DOHH2 (cell line): ENCODE results near the gene SF3B1.

Experiments used
- H3F3A ChIP-seq: fragments of 200-600 bp; sonication (generic), shearing (Covaris generic); 2 replicates; pipeline ENCODE4 v1.6.0; 2016; ENCODE audit warnings: antibody characterized with exemption, mild to moderate bottlenecking; ENCODE audit not compliant: control insufficient read depth, insufficient read depth
- H3K27ac ChIP-seq: fragments of 200-600 bp; sonication (generic); 2 replicates; pipeline ENCODE4 v1.5.1; 2014; ENCODE audit warnings: low read depth, mild to moderate bottlenecking, low read length, moderate library complexity
- H3K27me3 ChIP-seq: fragments of 200-600 bp; sonication (generic); 2 replicates; pipeline ENCODE4 v1.6.1; 2014; ENCODE audit warnings: mild to moderate bottlenecking, low read length, mixed read lengths; ENCODE audit not compliant: control insufficient read depth
- H3K36me3 ChIP-seq: fragments of 200-600 bp; sonication (generic); 2 replicates; pipeline ENCODE4 v1.6.1; 2014; ENCODE audit warnings: mild to moderate bottlenecking, low read length, moderate library complexity, mixed read lengths; ENCODE audit not compliant: control insufficient read depth
- H3K4me1 ChIP-seq: fragments of 200-600 bp; sonication (generic); 2 replicates; pipeline ENCODE4 v1.6.1; 2014; ENCODE audit warnings: mild to moderate bottlenecking, low read length, mixed read lengths; ENCODE audit not compliant: control insufficient read depth
- H3K4me2 ChIP-seq: fragments of 200-600 bp; sonication (generic); 2 replicates; pipeline ENCODE4 v1.6.0; 2014; ENCODE audit warnings: mild to moderate bottlenecking, low read length, moderate library complexity
- H3K4me3 ChIP-seq: fragments of 200-600 bp; sonication (generic); 2 replicates; pipeline ENCODE4 v1.5.1; 2014; ENCODE audit warnings: mild to moderate bottlenecking, low read length, mixed read lengths
- H3K79me2 ChIP-seq: fragments of 200-600 bp; sonication (generic); 2 replicates; pipeline ENCODE4 v1.6.1; 2014; ENCODE audit warnings: mild to moderate bottlenecking, low read length, mixed read lengths; ENCODE audit not compliant: control insufficient read depth
- H3K9me2 ChIP-seq: fragments of 200-600 bp; sonication (generic); replicated peaks from 2 replicates; pipeline ENCODE4 v1.6.1; 2014; ENCODE audit warnings: mild to moderate bottlenecking, low read length, mixed read lengths; ENCODE audit not compliant: control insufficient read depth
- H3K9me3 ChIP-seq: fragments of 200-600 bp; sonication (generic); 2 replicates; pipeline ENCODE4 v1.6.1; 2014; ENCODE audit warnings: antibody characterized with exemption, low read length, mixed read lengths; ENCODE audit not compliant: control insufficient read depth, insufficient read depth
- H4K20me1 ChIP-seq: fragments of 200-600 bp; sonication (generic); 2 replicates; pipeline ENCODE4 v1.6.0; 2014; ENCODE audit warnings: low read depth, mild to moderate bottlenecking, antibody characterized with exemption, low read length, moderate library complexity; ENCODE audit not compliant: control insufficient read depth, insufficient read depth
- EZH2phosphoT487 ChIP-seq: fragments of 200-600 bp; sonication (generic); IDR thresholded peaks from 2 replicates; pipeline ENCODE4 v1.6.1; 2017; ENCODE audit warnings: borderline replicate concordance, mild to moderate bottlenecking, antibody characterized with exemption, low read length, moderate library complexity, mixed read lengths
- TF ChIP-seq, protein P1 (sequence below): fragments of 200-600 bp; sonication (generic); IDR thresholded peaks from one replicate; pipeline ENCODE4 v1.5.1; 2014; ENCODE audit warnings: antibody characterized with exemption, mild to moderate bottlenecking, low read depth, low read length; ENCODE audit not compliant: poor library complexity, severe bottlenecking

SF3B1 gene

DNA sequence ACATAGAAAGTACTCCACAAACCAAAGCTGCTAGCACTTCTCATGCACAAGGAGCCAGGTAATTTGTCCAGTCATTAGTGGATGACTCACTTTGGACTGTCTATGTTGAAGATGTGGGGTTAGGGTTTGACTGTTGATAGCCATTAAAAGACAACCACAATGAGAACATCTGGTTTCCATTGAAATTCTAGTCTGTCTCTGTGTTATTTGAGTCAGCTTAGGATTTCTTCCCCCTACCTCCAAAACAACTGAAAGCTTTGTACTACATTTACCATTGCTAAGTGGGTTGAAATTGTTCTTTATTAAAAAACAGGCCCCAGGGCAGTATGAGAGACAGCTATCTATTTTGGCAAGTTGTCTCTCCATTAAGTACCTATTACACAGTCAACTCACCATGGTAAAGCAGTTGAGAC lies 74.1 kb downstream of the SF3B1 start:
- Histone ChIP-seq H3K4me2 (no peak overlapping the region), H3K4me1 (peaks cover 5% of the 10 kb centered on the region), H3K9me3 (no peaks in the 10 kb centered on the region), H3K36me3 (no peaks in the 10 kb centered on the region), H4K20me1 (no peaks in the 10 kb centered on the region), H3K4me3 (no peak overlapping the region), H3F3A (0 out of 2 replicates have a peak, but pooled peaks cover 3% of the 10 kb centered on the region), H3K27ac (no peak overlapping the region), H3K79me2 (peaks cover under 1% of the 10 kb centered on the region), H3K27me3 (no peaks in the 10 kb centered on the region), H3K9me2 (no peaks in the 10 kb centered on the region)
- no peak for TF ChIP-seq EZH2phosphoT487
- TF ChIP-seq, protein P1, sequence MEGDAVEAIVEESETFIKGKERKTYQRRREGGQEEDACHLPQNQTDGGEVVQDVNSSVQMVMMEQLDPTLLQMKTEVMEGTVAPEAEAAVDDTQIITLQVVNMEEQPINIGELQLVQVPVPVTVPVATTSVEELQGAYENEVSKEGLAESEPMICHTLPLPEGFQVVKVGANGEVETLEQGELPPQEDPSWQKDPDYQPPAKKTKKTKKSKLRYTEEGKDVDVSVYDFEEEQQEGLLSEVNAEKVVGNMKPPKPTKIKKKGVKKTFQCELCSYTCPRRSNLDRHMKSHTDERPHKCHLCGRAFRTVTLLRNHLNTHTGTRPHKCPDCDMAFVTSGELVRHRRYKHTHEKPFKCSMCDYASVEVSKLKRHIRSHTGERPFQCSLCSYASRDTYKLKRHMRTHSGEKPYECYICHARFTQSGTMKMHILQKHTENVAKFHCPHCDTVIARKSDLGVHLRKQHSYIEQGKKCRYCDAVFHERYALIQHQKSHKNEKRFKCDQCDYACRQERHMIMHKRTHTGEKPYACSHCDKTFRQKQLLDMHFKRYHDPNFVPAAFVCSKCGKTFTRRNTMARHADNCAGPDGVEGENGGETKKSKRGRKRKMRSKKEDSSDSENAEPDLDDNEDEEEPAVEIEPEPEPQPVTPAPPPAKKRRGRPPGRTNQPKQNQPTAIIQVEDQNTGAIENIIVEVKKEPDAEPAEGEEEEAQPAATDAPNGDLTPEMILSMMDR, result no peak

- TF ChIP-seq, protein P1, result peak; percentile 74
- TF ChIP-seq EZH2phosphoT487, result no peak
These were observed 75.0 kb downstream of the SF3B1 start for GRCh38 chr2:197359859-197360258.

GRCh38 chr2:197358931-197359330 lies 75.9 kb downstream of the SF3B1 start:
- H3K9me3 ChIP-seq, result no peaks in the 10 kb centered on the region
- H3F3A ChIP-seq, result 0 out of 2 replicates have a peak, but pooled peaks cover 3% of the 10 kb centered on the region
- H3K9me2 ChIP-seq, result no peaks in the 10 kb centered on the region
- no peak overlapping the region for H3K4me3 ChIP-seq
- H3K4me2 ChIP-seq, result no peak overlapping the region
- peaks cover 10% of the 10 kb centered on the region for H3K36me3 ChIP-seq
- no peaks in the 10 kb centered on the region for H3K27me3 ChIP-seq
- no peak for TF ChIP-seq EZH2phosphoT487
- TF ChIP-seq, protein P1, result no peak
- peaks cover 17% of the 10 kb centered on the region for H3K4me1 ChIP-seq
- H3K79me2 ChIP-seq, result peaks cover 19% of the 10 kb centered on the region
- H4K20me1 ChIP-seq, result no peaks in the 10 kb centered on the region
- no peak overlapping the region for H3K27ac ChIP-seq

More at GRCh38 chr2:197359859-197360258, 75.0 kb downstream of the SF3B1 start:
- H3K27ac ChIP-seq, result no peak overlapping the region
- H3K36me3 ChIP-seq, result peaks cover 1% of the 10 kb centered on the region; the same call in 1 of the 2 replicates
- H3K9me3 ChIP-seq, result no peaks in the 10 kb centered on the region
- no peak overlapping the region for H3K4me3 ChIP-seq
- 0 out of 2 replicates have a peak, but pooled peaks cover 3% of the 10 kb centered on the region for H3F3A ChIP-seq
- peaks cover 10% of the 10 kb centered on the region for H3K79me2 ChIP-seq
- no peaks in the 10 kb centered on the region for H3K9me2 ChIP-seq
- no peaks in the 10 kb centered on the region for H4K20me1 ChIP-seq
- H3K4me2 ChIP-seq, result no peak overlapping the region
- no peaks in the 10 kb centered on the region for H3K27me3 ChIP-seq
- H3K4me1 ChIP-seq, result peaks cover 8% of the 10 kb centered on the region
